ENCODE data around the gene NUBPL.
"Not testable (repeated sequence)": the region's sequence is repeated elsewhere in the genome, so short reads cannot be mapped to it uniquely, and the experiment has no call there.

Gene NUBPL

DNA sequence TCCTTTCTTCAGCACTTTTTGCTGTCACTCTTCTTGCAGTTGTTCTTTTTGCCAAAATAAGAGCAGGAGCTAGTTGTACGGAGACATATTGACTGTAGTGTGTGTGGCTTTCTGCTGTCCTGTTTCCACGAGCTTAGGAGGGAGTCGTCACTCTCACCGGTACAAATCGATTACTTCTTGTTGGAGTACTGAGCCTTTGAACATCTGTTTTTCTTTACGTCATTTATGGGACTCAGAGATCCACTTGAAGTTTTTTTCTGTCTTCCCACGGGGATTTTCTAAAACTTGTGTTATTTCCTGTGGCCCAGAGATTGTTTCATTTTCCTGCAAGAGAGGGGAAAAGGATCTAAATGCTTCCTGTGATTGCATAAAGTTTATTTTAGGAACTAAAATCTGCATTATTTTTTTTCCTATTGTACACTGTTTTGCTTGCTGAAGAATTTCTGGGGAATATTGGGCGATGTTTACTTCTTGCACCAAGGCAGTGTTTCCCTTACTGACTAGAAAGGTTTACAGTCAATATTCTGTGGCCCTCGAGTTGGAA lies 316.1 kb downstream of the NUBPL start:
- no peak for DNase-seq (ENCODE audit: low read depth in 2 of 2)

GRCh38 chr14:31879661-31880348 lies 318.6 kb downstream of the NUBPL start:
- no peak for DNase-seq (ENCODE audit: low read depth in 2 of 2)

DNA sequence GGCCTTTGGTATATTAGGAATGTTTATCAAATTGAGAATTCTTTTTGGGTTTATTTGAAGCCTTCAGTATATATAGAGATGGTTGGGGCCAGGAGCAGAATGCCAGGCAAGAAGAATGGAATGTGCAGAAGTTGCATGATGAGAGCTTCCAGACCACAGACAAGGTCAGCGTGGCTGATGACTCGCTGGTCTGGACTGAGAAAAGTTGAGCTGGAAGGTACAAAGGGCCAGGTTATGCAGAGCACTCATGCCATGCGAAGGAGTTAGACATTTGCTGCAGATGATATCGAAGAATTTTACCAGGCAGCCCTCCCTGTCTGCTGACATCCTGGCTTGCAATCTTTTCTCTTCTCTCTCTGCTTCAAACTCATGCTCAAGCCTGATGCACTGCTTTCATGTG lies 319.7 kb downstream of the NUBPL start:
- no peak for DNase-seq (ENCODE audit: low read depth in 2 of 2)

- DNase-seq (ENCODE audit: low read depth in 2 of 2): no peak
These were observed 320.5 kb downstream of the NUBPL start for GRCh38 chr14:31881531-31882310.

- no peak for DNase-seq (ENCODE audit: low read depth in 2 of 2)
These were observed 323.0 kb downstream of the NUBPL start for GRCh38 chr14:31884238-31884637.

DNA sequence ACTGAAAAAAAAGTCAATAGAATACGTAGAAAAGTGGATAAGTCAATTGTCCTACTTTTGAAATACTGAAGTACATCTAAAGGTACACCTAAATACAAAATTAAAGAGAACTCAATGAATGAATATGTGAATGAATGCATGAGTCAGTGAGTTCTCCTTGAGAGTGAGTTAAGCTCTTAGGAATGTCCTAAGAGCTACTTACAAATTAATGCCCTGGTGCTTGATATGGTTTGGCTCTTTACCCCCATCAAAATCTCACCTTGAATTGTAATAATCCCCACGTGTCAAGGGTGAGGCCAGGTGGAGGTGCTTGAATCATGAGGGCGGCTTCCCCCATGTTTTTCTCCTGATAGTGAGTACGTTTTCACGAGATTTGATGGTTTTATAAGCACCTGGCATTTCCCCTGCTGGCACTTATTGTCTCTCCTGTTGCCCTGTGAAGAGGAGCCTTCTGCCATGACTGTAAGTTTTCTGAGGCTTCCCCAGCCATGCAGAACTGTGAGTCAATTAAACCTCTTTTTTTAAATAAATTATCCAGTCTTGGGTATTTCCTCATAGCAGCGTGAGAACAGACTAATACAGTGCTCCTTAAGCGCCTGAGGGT lies 323.7 kb downstream of the NUBPL start:
- DNase-seq (ENCODE audit: low read depth in 2 of 2): no peak

GRCh38 chr14:31886156-31886835 lies 325.1 kb downstream of the NUBPL start:
- no peak for DNase-seq (ENCODE audit: low read depth in 2 of 2)

DNA sequence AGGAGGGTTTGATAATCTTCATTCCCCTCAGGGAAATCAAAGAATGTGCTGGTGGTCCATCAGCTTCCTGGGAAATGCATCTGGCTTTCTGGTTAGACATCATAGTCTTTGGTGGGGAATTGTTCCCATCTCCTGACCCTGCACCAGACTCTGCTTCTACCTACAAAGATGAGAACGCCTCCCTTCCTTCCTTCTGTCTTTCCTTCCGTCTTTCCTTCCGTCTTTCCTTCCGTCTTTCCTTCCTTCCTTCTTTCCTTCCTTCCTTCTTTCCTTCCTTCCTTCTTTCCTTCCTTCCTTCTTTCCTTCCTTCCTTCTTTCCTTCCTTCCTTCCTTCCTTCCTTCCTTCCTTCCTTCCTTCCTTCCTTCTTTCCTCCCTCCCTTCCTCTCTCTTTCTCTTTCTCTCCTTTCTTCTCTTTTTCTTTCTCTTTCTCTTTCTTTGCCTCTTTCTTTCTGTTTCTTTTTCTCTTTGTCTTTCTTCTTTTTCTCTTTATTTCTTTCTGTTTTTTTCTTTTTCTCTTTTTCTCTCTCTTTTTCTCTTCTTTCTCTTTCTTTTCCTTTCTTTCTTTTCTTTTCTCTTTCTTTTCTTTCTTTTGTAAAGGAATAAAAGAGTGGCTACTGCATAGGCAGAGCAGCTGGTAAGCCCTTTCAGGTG lies 326.9 kb downstream of the NUBPL start:
- DNase-seq (ENCODE audit: low read depth in 2 of 2): no peak

GRCh38 chr14:31889297-31889696 lies 328.1 kb downstream of the NUBPL start:
- DNase-seq (ENCODE audit: low read depth in 2 of 2): no peak

- not testable (repeated sequence) for DNase-seq (ENCODE audit: low read depth in 2 of 2)
These were observed 329.0 kb downstream of the NUBPL start for GRCh38 chr14:31890202-31890601.

GRCh38 chr14:31893221-31893757 lies 332.1 kb downstream of the NUBPL start:
- DNase-seq (ENCODE audit: low read depth in 2 of 2): no peak

GRCh38 chr14:31894351-31894750 lies 333.1 kb downstream of the NUBPL start:
- DNase-seq (ENCODE audit: low read depth in 2 of 2): no peak

DNA sequence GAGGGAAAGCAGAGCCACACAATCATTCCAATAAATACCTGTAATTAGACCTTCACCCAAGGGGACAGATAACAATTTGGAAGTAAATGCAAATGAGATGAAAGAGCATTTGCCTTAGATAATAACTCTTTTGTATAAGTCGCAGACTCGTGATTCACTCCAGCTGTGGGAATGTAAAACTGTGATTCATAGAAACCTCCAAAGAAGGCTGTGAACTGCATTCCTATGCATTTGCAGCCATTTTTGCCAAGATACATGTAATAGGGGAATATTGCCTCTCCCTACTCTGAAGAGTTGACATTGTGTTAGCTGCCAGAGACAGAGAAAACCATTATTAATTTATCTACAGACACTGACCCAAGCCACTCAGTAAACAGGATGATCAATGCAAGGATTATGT lies 334.0 kb downstream of the NUBPL start:
- no peak for DNase-seq (ENCODE audit: low read depth in 2 of 2)

DNA sequence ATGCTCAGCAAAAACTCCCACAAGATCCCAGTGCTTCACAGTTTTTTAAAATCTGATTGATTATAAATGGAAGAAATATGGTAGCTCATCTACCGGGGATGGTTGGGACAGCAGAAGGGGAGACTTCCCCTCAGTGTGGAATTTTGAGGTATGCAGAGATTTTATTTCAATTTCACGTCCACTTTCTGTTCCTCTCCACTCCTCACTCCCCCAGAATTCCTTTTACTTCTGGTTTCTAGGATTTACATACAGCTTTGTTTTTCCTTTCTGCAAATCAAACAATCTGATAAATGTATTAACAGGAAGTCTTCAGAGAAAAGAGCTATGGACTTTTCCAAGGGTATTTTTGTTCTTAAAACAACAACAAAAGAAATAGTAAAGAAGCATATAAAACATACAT lies 334.4 kb downstream of the NUBPL start:
- no peak for DNase-seq (ENCODE audit: low read depth in 2 of 2)

DNA sequence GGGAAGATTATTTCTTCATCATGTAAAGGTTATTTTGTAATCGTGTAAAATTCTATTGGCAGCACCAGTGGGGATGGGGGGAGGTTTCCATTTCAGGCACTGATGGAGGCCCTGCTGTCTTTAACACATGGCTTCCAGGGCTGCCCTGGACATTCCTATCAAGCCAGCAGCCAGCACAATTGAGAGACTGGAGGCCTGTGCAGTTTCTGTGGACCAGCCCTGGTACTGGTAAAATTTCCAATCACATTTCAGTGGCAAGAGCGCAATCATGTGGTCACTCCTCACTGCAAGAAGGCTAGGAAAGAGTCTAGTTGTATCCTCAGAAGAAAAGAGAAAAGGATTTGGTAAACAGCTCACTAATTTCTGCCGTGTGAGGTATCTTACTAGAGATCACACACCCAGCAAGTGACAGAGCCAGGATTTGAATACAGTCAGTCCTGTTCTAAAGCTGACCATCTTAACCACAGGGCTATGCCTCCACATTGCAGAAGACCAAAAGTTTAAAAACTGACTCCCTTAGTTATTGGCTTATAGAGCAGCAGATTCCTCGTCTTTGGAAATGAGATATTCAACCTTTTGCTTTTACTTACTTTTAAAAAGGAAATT lies 336.5 kb downstream of the NUBPL start:
- DNase-seq (ENCODE audit: low read depth in 2 of 2): no peak

DNA sequence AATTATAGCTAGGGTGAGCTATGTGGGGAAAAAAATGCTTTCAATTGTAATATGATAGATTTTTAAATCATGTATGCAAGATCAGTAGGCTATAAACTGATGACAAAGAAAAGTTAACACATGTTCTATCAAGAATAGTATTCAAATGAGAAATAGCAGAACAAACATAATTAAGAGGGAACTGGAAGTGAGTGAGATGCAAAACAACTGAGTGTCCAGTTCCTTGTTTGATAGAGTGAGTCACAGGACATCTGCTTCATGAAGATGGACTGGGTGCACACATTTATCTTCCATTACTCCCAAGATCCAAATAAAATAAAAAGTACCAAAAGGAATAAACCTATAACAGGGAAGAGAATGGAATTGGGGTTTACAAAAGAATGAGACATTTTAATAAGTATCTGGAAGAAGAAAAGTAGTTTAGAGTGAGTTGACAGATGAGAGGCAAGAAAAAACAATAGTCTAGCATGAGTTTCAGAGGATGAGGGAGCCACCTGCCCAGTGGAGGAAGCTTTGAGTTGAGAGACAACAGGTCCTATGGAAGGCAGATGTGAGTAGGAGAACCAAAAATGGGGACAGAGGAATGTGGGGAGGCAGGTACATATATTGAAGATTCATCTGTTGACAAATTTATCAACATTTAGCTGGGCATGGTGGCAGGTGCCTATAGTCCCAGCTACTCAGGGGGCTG lies 337.8 kb downstream of the NUBPL start:
- DNase-seq (ENCODE audit: low read depth in 2 of 2): no peak

DNA sequence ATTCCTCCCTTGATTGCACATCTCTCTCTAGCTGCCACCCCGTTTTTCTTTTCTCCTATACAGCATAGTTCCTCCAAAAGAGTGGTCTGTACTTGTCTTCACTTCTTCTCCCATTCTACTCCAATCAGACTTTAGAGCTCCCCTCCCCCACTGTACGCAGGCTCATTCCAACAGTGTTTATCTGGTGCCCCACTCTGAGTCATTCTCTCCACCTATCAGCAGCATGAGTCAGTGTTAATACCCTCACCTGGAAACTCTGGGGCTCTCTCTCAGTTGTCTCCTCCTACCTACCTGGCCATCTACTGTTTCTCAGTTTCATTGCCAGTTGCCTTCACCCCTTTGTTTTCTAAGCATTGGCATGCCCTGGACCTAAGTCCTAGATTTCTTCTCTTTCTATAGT lies 340.8 kb downstream of the NUBPL start:
- DNase-seq (ENCODE audit: low read depth in 2 of 2): no peak

DNA sequence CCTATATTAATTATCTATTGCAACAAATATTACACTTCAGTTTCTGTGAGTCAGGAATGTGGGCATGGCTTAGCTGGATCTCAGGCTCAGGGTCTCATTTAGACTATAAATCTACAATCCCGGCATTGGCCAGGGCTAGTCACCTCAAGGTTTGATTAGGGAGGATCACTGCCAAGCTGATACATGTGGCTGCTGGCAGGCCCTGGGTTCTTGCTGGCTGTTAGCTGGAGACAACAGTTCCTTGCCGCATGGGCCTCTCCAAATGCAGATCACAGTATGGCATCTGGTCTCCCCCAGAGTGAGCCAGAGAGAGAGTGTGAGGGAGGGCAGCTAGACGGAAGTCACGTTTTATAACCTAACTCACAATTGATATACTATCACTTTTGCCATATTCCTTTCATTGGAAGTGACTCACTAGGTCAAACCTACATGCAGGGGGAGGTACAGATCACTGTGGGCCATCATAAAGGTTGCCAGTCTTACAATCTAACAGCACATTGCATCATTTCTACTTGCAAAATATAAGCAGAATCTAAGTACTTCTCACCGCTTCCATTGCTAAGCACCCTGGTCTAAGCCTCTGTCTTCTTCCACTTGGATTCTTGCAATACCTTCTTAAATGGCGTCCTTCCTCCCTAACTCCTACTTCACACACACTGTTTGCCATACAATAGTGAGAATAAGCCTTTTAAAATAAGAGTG lies 341.9 kb downstream of the NUBPL start:
- DNase-seq (ENCODE audit: low read depth in 2 of 2): no peak

DNA sequence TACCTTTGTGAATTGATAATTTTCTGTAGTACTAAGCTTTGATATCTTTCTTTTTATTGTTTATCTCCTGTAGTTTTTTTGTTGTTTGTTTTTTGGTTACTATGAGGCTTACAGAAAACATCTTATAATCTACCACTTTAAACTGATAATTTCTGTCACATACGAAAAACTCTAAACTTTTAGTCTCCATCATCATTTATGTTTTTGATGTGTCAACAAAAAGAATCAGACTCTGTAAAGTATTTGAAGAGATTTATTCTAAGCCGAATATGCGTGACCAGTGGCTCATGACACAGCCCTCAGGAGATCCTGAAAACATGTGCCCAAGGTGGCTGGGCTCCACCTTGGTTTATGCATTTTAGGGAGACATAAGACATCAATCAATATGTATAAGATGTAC lies 348.8 kb downstream of the NUBPL start:
- DNase-seq (ENCODE audit: low read depth in 2 of 2): no peak
